Mucosa of rectum (tissue), 2 donors: ENCODE results near the gene ARHGAP45.
A peak's percentile ranks its signal among the peaks of the same experiment; 100 is the strongest.

Experiments
- H3K27ac ChIP-seq, 2 donors: one replicate each; pipeline ENCODE4 v1.7.0; 2013; ENCODE audit warnings: inconsistent platforms in 2 of 2, low read depth in 2 of 2, low read length in 2 of 2
- H3K27me3 ChIP-seq, 2 donors: one replicate each; pipeline ENCODE4 v1.7.0; 2013; ENCODE audit warnings: low read length in 2 of 2; ENCODE audit not compliant: control insufficient read depth in 2 of 2, insufficient read depth in 2 of 2
- H3K36me3 ChIP-seq, 2 donors: one replicate each; pipeline ENCODE4 v1.7.0; 2013; ENCODE audit warnings: low read length in 2 of 2; ENCODE audit not compliant: control insufficient read depth in 2 of 2, insufficient read depth in 2 of 2
- H3K4me1 ChIP-seq, 2 donors: one replicate each; pipeline ENCODE4 v1.7.0; 2013; ENCODE audit warnings: low read length in 2 of 2, mild to moderate bottlenecking in 1 of 2; ENCODE audit not compliant: control insufficient read depth in 2 of 2, insufficient read depth in 2 of 2
- H3K4me3 ChIP-seq, 2 donors: one replicate each; pipeline ENCODE4 v1.7.0; 2013; ENCODE audit warnings: low read length in 2 of 2
- H3K9ac ChIP-seq, 2 donors: one replicate each; pipeline ENCODE4 v1.7.0; 2013; ENCODE audit warnings: low read length in 2 of 2, low read depth in 1 of 2, mild to moderate bottlenecking in 1 of 2
- H3K9me3 ChIP-seq, 2 donors: one replicate each; pipeline ENCODE4 v1.7.0; 2013; ENCODE audit warnings: low read length in 2 of 2; ENCODE audit not compliant: control insufficient read depth in 2 of 2
- donor health status: healthy.
- donor health status: Normal muscosa, but diverticular disease.

ARHGAP45 gene

GRCh38 chr19:1038978-1039645 lies 27.9 kb upstream of the ARHGAP45 start:
- Histone ChIP-seq H3K27ac (peak overlapping the region in 1 of 2 donors; percentile 83), H3K4me1 (peaks cover 34 to 46% of the 10 kb centered on the region in 2 donors), H3K4me3 (peak overlapping the region in 1 of 2 donors; percentile 81), H3K27me3 (no peaks in the 10 kb centered on the region), H3K9ac (no peak overlapping the region), H3K9me3 (no peaks in the 10 kb centered on the region), H3K36me3 (peaks cover 0 to 6% of the 10 kb centered on the region in 2 donors)

GRCh38 chr19:1039646-1040475 lies 27.1 kb upstream of the ARHGAP45 start, which contains the start of gene ABCA7:
TSS of gene ABCA7 (plus strand) at chr19:1040107. CDS start at chr19:1041362, 1,255 bp downstream.
- Histone ChIP-seq H3K4me3 (peak within 1 kb of the TSS; percentile 76 to 81), H3K27me3 (no peaks in the 10 kb centered on the region), H3K36me3 (peaks cover 0 to 6% of the 10 kb centered on the region in 2 donors), H3K9ac (peak within 1 kb of the TSS; percentile 10 to 77), H3K9me3 (no peaks in the 10 kb centered on the region), H3K4me1 (peaks cover 34 to 46% of the 10 kb centered on the region in 2 donors), H3K27ac (peak within 1 kb of the TSS; percentile 83)

GRCh38 chr19:1040476-1041271 lies 26.3 kb upstream of the ARHGAP45 start:
- Histone ChIP-seq H3K36me3 (peaks cover 0 to 6% of the 10 kb centered on the region in 2 donors), H3K4me1 (peaks cover 34 to 46% of the 10 kb centered on the region in 2 donors), H3K27ac (peak overlapping the region; percentile 83), H3K4me3 (peak overlapping the region; percentile 76 to 81), H3K9ac (peak overlapping the region; percentile 41 to 77), H3K27me3 (no peaks in the 10 kb centered on the region), H3K9me3 (no peaks in the 10 kb centered on the region)

- H3K9me3 ChIP-seq = no peaks in the 10 kb centered on the region
- H3K4me1 ChIP-seq = peaks cover 34 to 46% of the 10 kb centered on the region in 2 donors
- no peaks in the 10 kb centered on the region for H3K27me3 ChIP-seq
- peaks cover 0 to 2% of the 10 kb centered on the region in 2 donors for H3K36me3 ChIP-seq
- peak overlapping the region; percentile 63 to 77 for H3K9ac ChIP-seq
- peak overlapping the region; percentile 76 to 81 for H3K4me3 ChIP-seq
- peak overlapping the region; percentile 83 for H3K27ac ChIP-seq
Measured at GRCh38 chr19:1041272-1041834, 25.6 kb upstream of the ARHGAP45 start.

- Histone ChIP-seq H3K9me3 (no peaks in the 10 kb centered on the region), H3K27me3 (no peaks in the 10 kb centered on the region), H3K27ac (peak overlapping the region; percentile 83), H3K4me3 (peak overlapping the region; percentile 65 to 81), H3K4me1 (peaks cover 34 to 46% of the 10 kb centered on the region in 2 donors), H3K9ac (peak overlapping the region; percentile 63 to 77), H3K36me3 (no peaks in the 10 kb centered on the region)
Measured at GRCh38 chr19:1041835-1042685, 24.9 kb upstream of the ARHGAP45 start.

GRCh38 chr19:1042689-1043511 lies 24.1 kb upstream of the ARHGAP45 start:
- H3K4me1 ChIP-seq = peaks cover 34 to 41% of the 10 kb centered on the region in 2 donors
- peak overlapping the region; percentile 63 to 77 for H3K9ac ChIP-seq
- H3K9me3 ChIP-seq = no peaks in the 10 kb centered on the region
- no peaks in the 10 kb centered on the region for H3K36me3 ChIP-seq
- no peaks in the 10 kb centered on the region for H3K27me3 ChIP-seq
- peak overlapping the region; percentile 83 for H3K27ac ChIP-seq
- peak overlapping the region; percentile 65 to 81 for H3K4me3 ChIP-seq

- Histone ChIP-seq H3K9me3 (no peaks in the 10 kb centered on the region), H3K4me1 (peaks cover 28 to 29% of the 10 kb centered on the region in 2 donors), H3K27me3 (no peaks in the 10 kb centered on the region), H3K27ac (no peak overlapping the region), H3K4me3 (no peak overlapping the region), H3K9ac (no peak overlapping the region), H3K36me3 (no peaks in the 10 kb centered on the region)
Measured at GRCh38 chr19:1045247-1045603, 21.7 kb upstream of the ARHGAP45 start.

GRCh38 chr19:1046117-1046626 lies 20.8 kb upstream of the ARHGAP45 start:
- Histone ChIP-seq H3K9ac (no peak overlapping the region), H3K27me3 (no peaks in the 10 kb centered on the region), H3K4me1 (peaks cover 19 to 20% of the 10 kb centered on the region in 2 donors), H3K36me3 (no peaks in the 10 kb centered on the region), H3K9me3 (no peaks in the 10 kb centered on the region), H3K4me3 (no peak overlapping the region), H3K27ac (no peak overlapping the region)
